ENCODE measurements around the gene MTCH2. TPM values are rescaled to one million over a fixed set of nuclear protein-coding genes. Genes with fewer than 3 reads are reported as not detected.

MTCH2 gene
- total RNA-seq, 1 experiment from 2014 or later = 176 TPM

DNA sequence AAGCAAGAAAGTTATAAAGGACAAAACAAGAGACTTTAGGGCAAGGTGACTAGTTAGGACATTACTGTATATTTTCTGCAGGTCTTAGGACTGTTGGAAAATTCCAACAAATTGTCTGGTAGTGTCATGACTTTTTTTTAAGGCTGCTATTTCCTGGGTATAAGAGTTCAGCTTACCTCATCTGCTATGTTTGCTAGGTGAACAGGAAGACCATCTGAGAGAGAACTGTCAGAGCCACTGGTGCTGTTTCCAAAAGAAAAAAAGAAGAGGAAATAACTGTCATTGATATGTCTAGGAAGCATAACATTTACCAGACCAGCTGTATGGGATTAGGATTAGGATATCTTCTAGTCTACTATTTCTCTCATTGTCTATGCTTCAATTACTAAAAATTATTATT is 26.3 kb upstream of the MTCH2 start:
- Mint-ChIP-seq H3K9me3 (no peaks in the 10 kb centered on the region), H3K36me3 (ENCODE audit: insufficient read depth in 1 of 3, low read depth in 3 of 3) (no peaks in the 10 kb centered on the region), H3K27me3 (ENCODE audit: low read depth) (no peaks in the 10 kb centered on the region; the same call in 1 of the 2 replicates), H3K4me1 (no peaks in the 10 kb centered on the region), H3K27ac (no peak overlapping the region), H3K4me3 (no peak overlapping the region)
- Histone ChIP-seq H3K4me2 (ENCODE audit: insufficient read depth, insufficient read length, low read length) (no peak overlapping the region), H2AFZ (ENCODE audit: low read length) (no peak overlapping the region), H3K27ac (ENCODE audit: insufficient read length, low read depth, low read length) (no peak overlapping the region), H3K23ac (ENCODE audit: insufficient read length, low read depth, low read length) (no peak overlapping the region), H2BK15ac (ENCODE audit: low read depth, low read length) (no peak overlapping the region), H3K27me3 (ENCODE audit: insufficient read depth, low read length) (no peaks in the 10 kb centered on the region), H3K79me1 (ENCODE audit: insufficient read depth, low read depth, low read length, poor library complexity, severe bottlenecking) (no peaks in the 10 kb centered on the region), H3K9me3 (ENCODE audit: control insufficient read depth, low read depth, low read length) (no peaks in the 10 kb centered on the region), H3K9ac (ENCODE audit: extremely low read depth, insufficient read length, low read length) (no peak overlapping the region), H4K8ac (replicated peaks; ENCODE audit: insufficient read length, low read depth, low read length) (no peak overlapping the region), H2BK120ac (ENCODE audit: low read depth, low read length, poor library complexity, severe bottlenecking) (no peak overlapping the region), H3K23me2 (ENCODE audit: insufficient read length, low read depth, low read length, poor library complexity, severe bottlenecking) (no peaks in the 10 kb centered on the region), H4K91ac (ENCODE audit: insufficient read length, low read depth, low read length) (no peak overlapping the region), H4K5ac (ENCODE audit: insufficient read length, low read depth, low read length) (no peak overlapping the region), H3K56ac (ENCODE audit: insufficient read length, low read depth, low read length) (no peak overlapping the region), H3K14ac (ENCODE audit: insufficient read depth, low read length) (no peak overlapping the region), H2BK12ac (ENCODE audit: insufficient read length, low read depth, low read length) (no peak overlapping the region), H3T11ph (ENCODE audit: low read length) (no peak overlapping the region), H3K4me1 (ENCODE audit: insufficient read depth, low read length) (no peaks in the 10 kb centered on the region), H2AK5ac (ENCODE audit: insufficient read length, low read length) (no peak overlapping the region), H2BK5ac (ENCODE audit: insufficient read length, low read length) (no peak overlapping the region), H3K79me2 (ENCODE audit: insufficient read depth, low read length) (no peaks in the 10 kb centered on the region), H3K4ac (ENCODE audit: low read depth, low read length) (no peak overlapping the region), H4K20me1 (ENCODE audit: control insufficient read depth, insufficient read depth, insufficient read length) (no peaks in the 10 kb centered on the region), H2BK20ac (ENCODE audit: low read depth, low read length, poor library complexity, severe bottlenecking) (no peak overlapping the region), H3K18ac (ENCODE audit: insufficient read length, low read depth, low read length) (no peak overlapping the region)
- no peak for DNase-seq
- TF ChIP-seq CTCF (conservative IDR thresholded peaks at IDR 0.05) = no peak
